WTC11 (cell line): ENCODE data around the gene GADD45B. TPM values are rescaled to one million over a fixed set of nuclear protein-coding genes. Genes with fewer than 3 reads are reported as not detected.
A peak's percentile ranks its signal among the peaks of the same experiment; 100 is the strongest.

Experiments
- ATAC-seq: fragments of 200-7000 bp; cut with Tn5 transposase; 2 replicates; pipeline ENCODE4 v1.10.0; 2021; ENCODE audit warnings: mild to moderate bottlenecking, moderate library complexity
- CTCF ChIA-PET: fragments of 300-600 bp; sonication (Branson Sonifier 250); formaldehyde crosslinking; loops from one replicate; lab custom pipeline; 2021; ENCODE audit warnings: antibody characterized with exemption; lab: Charles Lee
- POLR2A ChIA-PET: fragments of 350-600 bp; sonication (Branson Sonifier 250); formaldehyde crosslinking; loops from one replicate; lab custom pipeline; 2021; ENCODE audit warnings: antibody characterized with exemption; lab: Charles Lee
- DNase-seq: peaks from one replicate; pipeline ENCODE4 v3.0.0; 2021; ENCODE audit warnings: low spot score
- H3K27ac Mint-ChIP-seq: 2 replicates; pipeline ENCODE4 v1.8.0; 2021; ENCODE audit warnings: mixed read lengths
- H3K27me3 Mint-ChIP-seq: 2 replicates; pipeline ENCODE4 v1.8.0; 2021; ENCODE audit warnings: low read depth, mild to moderate bottlenecking, moderate library complexity, mixed read lengths
- H3K36me3 Mint-ChIP-seq: 2 replicates; pipeline ENCODE4 v1.8.0; 2021; ENCODE audit warnings: mixed read lengths
- H3K4me1 Mint-ChIP-seq: 2 replicates; pipeline ENCODE4 v1.8.0; 2022; ENCODE audit warnings: mixed read lengths
- H3K4me3 Mint-ChIP-seq: 2 replicates; pipeline ENCODE4 v1.8.0; 2021; ENCODE audit warnings: mild to moderate bottlenecking, moderate library complexity, mixed read lengths
- H3K9me3 Mint-ChIP-seq: 2 replicates; pipeline ENCODE4 v1.8.0; 2021; ENCODE audit warnings: mixed read lengths
- ATF2 ChIP-seq: sonication (generic); formaldehyde crosslinking; IDR thresholded peaks from 2 replicates; pipeline ENCODE4 v1.8.1; 2022; ENCODE audit warnings: low read depth, missing genetic modification reagents, borderline replicate concordance
- ETV6 ChIP-seq: sonication (generic); formaldehyde crosslinking; IDR thresholded peaks from 2 replicates; pipeline ENCODE4 v1.8.1; 2022; ENCODE audit warnings: mild to moderate bottlenecking, missing genetic modification reagents
- FOXK1 ChIP-seq: sonication (generic); formaldehyde crosslinking; IDR thresholded peaks from 2 replicates; pipeline ENCODE4 v1.8.0; 2022; ENCODE audit warnings: mild to moderate bottlenecking, moderate library complexity, missing genetic modification reagents
- FOXP1 ChIP-seq: sonication (generic); formaldehyde crosslinking; IDR thresholded peaks from 2 replicates; pipeline ENCODE4 v1.8.0; 2022; ENCODE audit warnings: missing genetic modification reagents, mild to moderate bottlenecking, moderate library complexity, borderline replicate concordance
- GTF2I ChIP-seq: fragments of 250-450 bp; sonication (Bioruptor Pico); conservative IDR thresholded peaks from 2 replicates; pipeline ENCODE4 v1.4.0; 2021; ENCODE audit warnings: mild to moderate bottlenecking
- MYBL2 ChIP-seq: sonication (generic); formaldehyde crosslinking; IDR thresholded peaks from 2 replicates; pipeline ENCODE4 v1.8.1; 2023; ENCODE audit warnings: mild to moderate bottlenecking, moderate library complexity, missing genetic modification reagents
- NFATC4 ChIP-seq: fragments of 250-450 bp; sonication (Bioruptor Pico); IDR thresholded peaks from 2 replicates; pipeline ENCODE4 v1.9.0; 2021; ENCODE audit warnings: mild to moderate bottlenecking
- NFE2L1 ChIP-seq: sonication (generic); formaldehyde crosslinking; IDR thresholded peaks from 2 replicates; pipeline ENCODE4 v1.8.1; 2023; ENCODE audit warnings: missing genetic modification reagents
- NR3C1 ChIP-seq: sonication (generic); formaldehyde crosslinking; conservative IDR thresholded peaks from 2 replicates; pipeline ENCODE4 v1.8.1; 2023; ENCODE audit warnings: low read depth, mild to moderate bottlenecking, missing genetic modification reagents
- RORB ChIP-seq: fragments of 250-450 bp; sonication (Bioruptor Pico); IDR thresholded peaks from 2 replicates; pipeline ENCODE4 v1.9.0; 2021; ENCODE audit warnings: mild to moderate bottlenecking
- TEAD1 ChIP-seq: sonication (generic); formaldehyde crosslinking; IDR thresholded peaks from 2 replicates; pipeline ENCODE4 v1.8.0; 2022; ENCODE audit warnings: mild to moderate bottlenecking, missing genetic modification reagents
- TEAD4 ChIP-seq: sonication (generic); formaldehyde crosslinking; IDR thresholded peaks from 2 replicates; pipeline ENCODE4 v1.8.0; 2022; ENCODE audit warnings: mild to moderate bottlenecking, missing genetic modification reagents
- ZBTB21 ChIP-seq: sonication (generic); formaldehyde crosslinking; IDR thresholded peaks from 2 replicates; pipeline ENCODE4 v1.8.1; 2023; ENCODE audit warnings: mild to moderate bottlenecking, missing genetic modification reagents, borderline replicate concordance
- ZNF121 ChIP-seq: sonication (generic); formaldehyde crosslinking; IDR thresholded peaks from 2 replicates; pipeline ENCODE4 v1.8.0; 2023; ENCODE audit warnings: missing genetic modification reagents
- ZNF425 ChIP-seq: fragments of 250-450 bp; sonication (Bioruptor Pico); conservative IDR thresholded peaks from 2 replicates; pipeline ENCODE4 v1.9.0; 2021; ENCODE audit warnings: mild to moderate bottlenecking
- ZNF671 ChIP-seq: fragments of 250-450 bp; sonication (Bioruptor Pico); IDR thresholded peaks from 2 replicates; pipeline ENCODE4 v1.8.0; 2021; ENCODE audit warnings: mild to moderate bottlenecking
- total RNA-seq: library from RNA; stranded (reverse); gene quantifications from 3 replicates; pipeline ENCODE4 v1.2.3, GENCODE V29; 2021
- TF ChIP-seq, protein P1 (sequence below): sonication (generic); formaldehyde crosslinking; IDR thresholded peaks from 2 replicates; pipeline ENCODE4 v1.8.1; 2023; ENCODE audit warnings: mild to moderate bottlenecking, missing genetic modification reagents, moderate library complexity
- TF ChIP-seq, protein P2 (sequence below): sonication (generic); formaldehyde crosslinking; conservative IDR thresholded peaks from 2 replicates; pipeline ENCODE4 v1.8.1; 2023; ENCODE audit warnings: mild to moderate bottlenecking, low read depth, missing genetic modification reagents, moderate library complexity
- TF ChIP-seq, protein P3 (sequence below): sonication (generic); formaldehyde crosslinking; IDR thresholded peaks from 2 replicates; pipeline ENCODE4 v1.8.1; 2023; ENCODE audit warnings: mild to moderate bottlenecking, missing genetic modification reagents

GADD45B gene
- total RNA-seq, 1 experiment from 2014 or later = 17.9 TPM

- Mint-ChIP-seq H3K9me3 (peaks cover 17% of the 10 kb centered on the region), H3K36me3 (peaks cover 5% of the 10 kb centered on the region), H3K27me3 (peaks cover 52% of the 10 kb centered on the region), H3K27ac (no peak overlapping the region), H3K4me3 (no peak overlapping the region), H3K4me1 (peaks cover 8% of the 10 kb centered on the region; the same call in 1 of the 2 replicates)
- DNase-seq = no peak
- CTCF ChIA-PET = no interaction called here
- POLR2A ChIA-PET = interaction anchor here (0.7 kb wide), 1 partner anchor 8 kb away, joined by 3 read pairs; no protein-coding TSS in a partner anchor
- ATAC-seq = no peak
- TF ChIP-seq, protein P1, sequence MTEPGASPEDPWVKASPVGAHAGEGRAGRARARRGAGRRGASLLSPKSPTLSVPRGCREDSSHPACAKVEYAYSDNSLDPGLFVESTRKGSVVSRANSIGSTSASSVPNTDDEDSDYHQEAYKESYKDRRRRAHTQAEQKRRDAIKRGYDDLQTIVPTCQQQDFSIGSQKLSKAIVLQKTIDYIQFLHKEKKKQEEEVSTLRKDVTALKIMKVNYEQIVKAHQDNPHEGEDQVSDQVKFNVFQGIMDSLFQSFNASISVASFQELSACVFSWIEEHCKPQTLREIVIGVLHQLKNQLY (CRISPR knock-in tag) = no peak
- no peak for TF ChIP-seq NFE2L1
- TF ChIP-seq NR3C1 = no peak
These were observed 9.5 kb downstream of the GADD45B start for GRCh38 chr19:2485428-2485827.

DNA sequence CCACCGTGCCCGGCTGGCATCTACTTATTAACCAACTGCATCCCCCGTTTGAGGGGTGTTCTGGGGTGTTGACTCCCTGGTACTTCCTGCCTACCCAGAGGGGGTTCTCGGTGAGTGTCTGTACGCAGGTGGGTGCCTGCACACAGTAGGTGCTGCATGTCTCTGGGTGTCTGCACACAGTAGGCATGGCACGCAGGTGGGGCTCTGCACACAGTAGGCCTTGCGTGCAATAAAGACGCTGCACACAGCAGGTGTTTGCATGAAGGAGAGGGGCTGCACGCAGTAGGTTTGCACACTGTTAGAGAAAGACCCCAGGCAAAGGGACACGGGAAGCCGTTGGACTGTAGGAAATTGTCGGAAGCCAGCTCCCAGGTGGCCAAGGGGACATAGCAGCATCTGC lies 11.2 kb downstream of the GADD45B start:
- TF ChIP-seq ETV6 (CRISPR knock-in tag) (no peak), ZNF425 (CRISPR knock-in tag) (no peak), NFATC4 (no peak)
- TF ChIP-seq, all 79 proteins: peak for 0
- POLR2A ChIA-PET = interaction anchor here (1.1 kb wide), 1 partner anchor 11 kb away, joined by 5 read pairs; the partner anchor contains the start of gene GADD45B
- ATAC-seq (no peak), DNase-seq (no peak)
- Mint-ChIP-seq H3K9me3 (peaks cover 17% of the 10 kb centered on the region), H3K27ac (no peak overlapping the region), H3K27me3 (peaks cover 56% of the 10 kb centered on the region), H3K4me3 (no peak overlapping the region), H3K36me3 (peaks cover 5% of the 10 kb centered on the region), H3K4me1 (peaks cover 8% of the 10 kb centered on the region; the same call in 1 of the 2 replicates)
- CTCF ChIA-PET = interaction anchor here (0.6 to 2.3 kb wide), 4 partner anchors 9 to 124 kb away, joined by 3 to 12 read pairs (median 6); no protein-coding TSS in a partner anchor

DNA sequence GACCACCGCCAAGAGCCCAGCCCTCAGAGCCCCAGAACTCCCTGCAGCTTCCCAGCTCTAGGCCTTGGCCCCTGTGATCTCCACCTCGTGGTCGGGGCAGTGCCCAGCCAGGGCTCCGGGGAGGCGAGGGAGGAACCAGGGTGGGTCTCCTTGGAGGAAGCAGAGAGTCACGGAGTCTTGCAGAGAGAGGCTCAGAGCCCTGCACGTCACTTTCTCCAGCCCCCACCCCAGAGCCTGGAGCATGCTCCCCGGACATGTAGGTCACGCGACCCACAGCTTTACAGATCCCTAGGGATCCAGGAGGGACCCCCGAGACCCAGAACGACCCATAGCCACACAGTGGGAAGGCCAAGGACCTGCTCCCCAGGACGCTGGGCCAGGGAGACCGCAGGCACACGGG lies 11.9 kb downstream of the GADD45B start:
- ATAC-seq (peak; percentile 13; the same call in 1 of the 2 replicates), DNase-seq (no peak)
- peak overlapping the region; percentile 52 for H3K4me3 Mint-ChIP-seq
- H3K4me1 Mint-ChIP-seq = peaks cover 11% of the 10 kb centered on the region; the same call in 1 of the 2 replicates
- H3K27ac Mint-ChIP-seq = no peak overlapping the region
- peaks cover 12% of the 10 kb centered on the region for H3K9me3 Mint-ChIP-seq
- ChIA-PET POLR2A (interaction anchor here (1.1 to 2.0 kb wide), 3 partner anchors 10 to 12 kb away, joined by 3 to 5 read pairs (median 5); partner anchors contain the start of gene GADD45B), CTCF (interaction anchor here (0.6 to 2.3 kb wide), 7 partner anchors 8 to 149 kb away, joined by 3 to 12 read pairs (median 5); partner anchors contain the start of gene GADD45B)
- TF ChIP-seq, protein P1 (CRISPR knock-in tag) = no peak
- no peak for TF ChIP-seq TEAD4 (CRISPR knock-in tag)
- H3K36me3 Mint-ChIP-seq = peaks cover 5% of the 10 kb centered on the region
- H3K27me3 Mint-ChIP-seq = peaks cover 63% of the 10 kb centered on the region

- Mint-ChIP-seq H3K4me1 (peaks cover 11% of the 10 kb centered on the region; the same call in 1 of the 2 replicates), H3K27ac (no peak overlapping the region), H3K4me3 (peak overlapping the region; percentile 52), H3K36me3 (peaks cover 5% of the 10 kb centered on the region), H3K27me3 (peaks cover 66% of the 10 kb centered on the region), H3K9me3 (peaks cover 7% of the 10 kb centered on the region)
- ChIA-PET CTCF (interaction anchor here (0.6 to 2.3 kb wide), 6 partner anchors 9 to 149 kb away, joined by 3 to 12 read pairs (median 4); partner anchors contain the start of gene GADD45B), POLR2A (interaction anchor here (1.2 to 2.0 kb wide), 2 partner anchors 11 to 12 kb away, joined by 3 to 5 read pairs; no protein-coding TSS in a partner anchor)
- ATAC-seq (no peak), DNase-seq (no peak)
- TF ChIP-seq RORB (CRISPR knock-in tag) (no peak), FOXK1 (CRISPR knock-in tag) (no peak), ATF2 (CRISPR knock-in tag) (no peak), FOXP1 (CRISPR knock-in tag) (no peak), ZNF121 (CRISPR knock-in tag) (no peak), TEAD1 (CRISPR knock-in tag) (no peak), GTF2I (CRISPR knock-in tag) (no peak), ZBTB21 (CRISPR knock-in tag) (no peak), ZNF671 (no peak), MYBL2 (CRISPR knock-in tag) (no peak)
- TF ChIP-seq, protein P2, sequence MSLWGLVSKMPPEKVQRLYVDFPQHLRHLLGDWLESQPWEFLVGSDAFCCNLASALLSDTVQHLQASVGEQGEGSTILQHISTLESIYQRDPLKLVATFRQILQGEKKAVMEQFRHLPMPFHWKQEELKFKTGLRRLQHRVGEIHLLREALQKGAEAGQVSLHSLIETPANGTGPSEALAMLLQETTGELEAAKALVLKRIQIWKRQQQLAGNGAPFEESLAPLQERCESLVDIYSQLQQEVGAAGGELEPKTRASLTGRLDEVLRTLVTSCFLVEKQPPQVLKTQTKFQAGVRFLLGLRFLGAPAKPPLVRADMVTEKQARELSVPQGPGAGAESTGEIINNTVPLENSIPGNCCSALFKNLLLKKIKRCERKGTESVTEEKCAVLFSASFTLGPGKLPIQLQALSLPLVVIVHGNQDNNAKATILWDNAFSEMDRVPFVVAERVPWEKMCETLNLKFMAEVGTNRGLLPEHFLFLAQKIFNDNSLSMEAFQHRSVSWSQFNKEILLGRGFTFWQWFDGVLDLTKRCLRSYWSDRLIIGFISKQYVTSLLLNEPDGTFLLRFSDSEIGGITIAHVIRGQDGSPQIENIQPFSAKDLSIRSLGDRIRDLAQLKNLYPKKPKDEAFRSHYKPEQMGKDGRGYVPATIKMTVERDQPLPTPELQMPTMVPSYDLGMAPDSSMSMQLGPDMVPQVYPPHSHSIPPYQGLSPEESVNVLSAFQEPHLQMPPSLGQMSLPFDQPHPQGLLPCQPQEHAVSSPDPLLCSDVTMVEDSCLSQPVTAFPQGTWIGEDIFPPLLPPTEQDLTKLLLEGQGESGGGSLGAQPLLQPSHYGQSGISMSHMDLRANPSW (CRISPR knock-in tag) = no peak
- TF ChIP-seq, protein P3, sequence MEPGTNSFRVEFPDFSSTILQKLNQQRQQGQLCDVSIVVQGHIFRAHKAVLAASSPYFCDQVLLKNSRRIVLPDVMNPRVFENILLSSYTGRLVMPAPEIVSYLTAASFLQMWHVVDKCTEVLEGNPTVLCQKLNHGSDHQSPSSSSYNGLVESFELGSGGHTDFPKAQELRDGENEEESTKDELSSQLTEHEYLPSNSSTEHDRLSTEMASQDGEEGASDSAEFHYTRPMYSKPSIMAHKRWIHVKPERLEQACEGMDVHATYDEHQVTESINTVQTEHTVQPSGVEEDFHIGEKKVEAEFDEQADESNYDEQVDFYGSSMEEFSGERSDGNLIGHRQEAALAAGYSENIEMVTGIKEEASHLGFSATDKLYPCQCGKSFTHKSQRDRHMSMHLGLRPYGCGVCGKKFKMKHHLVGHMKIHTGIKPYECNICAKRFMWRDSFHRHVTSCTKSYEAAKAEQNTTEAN = no peak
These were observed 12.5 kb downstream of the GADD45B start for GRCh38 chr19:2488405-2488941.
